Measurements from ENCODE around the gene INS. TPM values are rescaled to one million over a fixed set of nuclear protein-coding genes. Genes with fewer than 3 reads are reported as not detected.

Gene INS
- total and polyA plus RNA-seq, 2 of the 13 experiments (the other 11 are each of a cell fraction or from before 2014, with no cell fraction given) = not detected

DNA sequence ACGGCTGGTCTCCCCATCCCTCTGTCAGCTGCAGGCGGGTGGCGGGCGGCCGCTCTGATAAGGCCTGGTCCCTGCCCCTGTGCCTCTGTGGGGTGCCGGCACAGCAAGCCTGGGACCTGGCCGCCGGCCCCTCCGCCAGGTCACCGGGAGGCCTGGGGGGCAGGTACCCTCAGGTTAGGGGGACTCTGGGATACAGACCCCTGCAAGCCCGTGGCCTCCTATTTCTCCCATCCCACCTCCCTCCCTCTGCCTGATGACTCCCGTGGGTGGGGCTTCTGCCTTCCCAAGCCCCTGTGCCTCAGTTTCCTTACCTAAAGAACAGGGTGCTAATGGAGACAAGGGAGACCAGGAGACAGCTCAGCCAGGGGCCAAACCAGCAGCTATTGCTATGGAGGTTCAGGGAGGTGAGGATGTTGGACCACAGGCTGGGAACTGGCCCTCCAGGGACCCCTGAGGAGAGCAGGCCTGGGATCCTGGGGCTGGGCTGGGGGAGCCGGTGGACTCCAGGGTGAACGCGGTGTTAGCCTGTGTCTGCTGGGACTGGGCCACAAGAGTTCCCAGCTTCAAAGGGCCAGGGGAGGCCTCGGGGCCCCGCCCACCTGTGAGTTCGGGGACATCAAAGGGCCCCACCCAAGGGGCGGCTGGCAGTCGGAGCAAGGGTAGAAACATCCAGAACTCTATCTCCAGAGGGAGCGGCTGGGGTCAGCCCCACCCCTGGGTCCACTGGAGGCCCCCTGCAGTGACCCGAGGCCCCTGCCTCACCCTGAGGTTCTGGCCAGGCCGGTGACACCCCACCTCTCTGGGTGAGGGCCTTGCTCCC is 42.6 kb upstream of the INS start (continued):
- TF ChIP-seq ZNF205 (CRISPR knock-in tag; IDR thresholded peaks at IDR 0.05) (no peak), ZNF7 (CRISPR knock-in tag; IDR thresholded peaks at IDR 0.05) (no peak), ZBTB7B (CRISPR knock-in tag; IDR thresholded peaks at IDR 0.05) (peak; percentile 75), ARNT (IDR thresholded peaks at IDR 0.05) (no peak), MAFK (conservative IDR thresholded peaks at IDR 0.05 in 1 of 2, IDR thresholded peaks at IDR 0.05 in 1 of 2; ENCODE audit: low read length in 2 of 2) (no peak), ZZZ3 (CRISPR knock-in tag; IDR thresholded peaks at IDR 0.05; ENCODE audit: borderline replicate concordance) (no peak), ZBTB34 (CRISPR knock-in tag; IDR thresholded peaks at IDR 0.05) (no peak), U2AF1 (optimal IDR thresholded peaks at IDR 0.05; ENCODE audit: low read depth, low read length) (no peak), RNF219 (CRISPR knock-in tag; IDR thresholded peaks at IDR 0.05) (no peak), FOXC1 (CRISPR knock-in tag; IDR thresholded peaks at IDR 0.05; ENCODE audit: borderline replicate concordance) (no peak), ARHGAP35 (CRISPR knock-in tag; IDR thresholded peaks at IDR 0.05; ENCODE audit: borderline replicate concordance) (no peak), MAF1 (CRISPR knock-in tag; IDR thresholded peaks at IDR 0.05; ENCODE audit: borderline replicate concordance) (no peak), PBX2 (CRISPR knock-in tag; IDR thresholded peaks at IDR 0.05) (no peak), ZNF496 (CRISPR knock-in tag; IDR thresholded peaks at IDR 0.05; ENCODE audit: insufficient replicate concordance) (no peak), ZNF10 (CRISPR knock-in tag; IDR thresholded peaks at IDR 0.05; ENCODE audit: borderline replicate concordance, low read depth) (no peak), KAT8 (CRISPR knock-in tag; IDR thresholded peaks at IDR 0.05) (no peak; the same call in 1 of the 2 replicates), JARID2 (CRISPR knock-in tag; IDR thresholded peaks at IDR 0.05; ENCODE audit: insufficient replicate concordance) (no peak), EHMT2 (IDR thresholded peaks at IDR 0.05; ENCODE audit: borderline replicate concordance, low read depth, low read length) (no peak), CC2D1A (CRISPR knock-in tag; IDR thresholded peaks at IDR 0.05) (no peak), NFE2 (CRISPR knock-in tag; IDR thresholded peaks at IDR 0.05) (no peak), NR2C2 (CRISPR knock-in tag; IDR thresholded peaks at IDR 0.05; ENCODE audit: borderline replicate concordance) (peak; percentile 56; the same call in 1 of the 2 replicates), ZSCAN22 (CRISPR knock-in tag; IDR thresholded peaks at IDR 0.05) (no peak)
- TF ChIP-seq, protein P1, sequence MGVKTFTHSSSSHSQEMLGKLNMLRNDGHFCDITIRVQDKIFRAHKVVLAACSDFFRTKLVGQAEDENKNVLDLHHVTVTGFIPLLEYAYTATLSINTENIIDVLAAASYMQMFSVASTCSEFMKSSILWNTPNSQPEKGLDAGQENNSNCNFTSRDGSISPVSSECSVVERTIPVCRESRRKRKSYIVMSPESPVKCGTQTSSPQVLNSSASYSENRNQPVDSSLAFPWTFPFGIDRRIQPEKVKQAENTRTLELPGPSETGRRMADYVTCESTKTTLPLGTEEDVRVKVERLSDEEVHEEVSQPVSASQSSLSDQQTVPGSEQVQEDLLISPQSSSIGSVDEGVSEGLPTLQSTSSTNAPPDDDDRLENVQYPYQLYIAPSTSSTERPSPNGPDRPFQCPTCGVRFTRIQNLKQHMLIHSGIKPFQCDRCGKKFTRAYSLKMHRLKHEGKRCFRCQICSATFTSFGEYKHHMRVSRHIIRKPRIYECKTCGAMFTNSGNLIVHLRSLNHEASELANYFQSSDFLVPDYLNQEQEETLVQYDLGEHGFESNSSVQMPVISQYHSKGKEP (CRISPR knock-in tag; IDR thresholded peaks at IDR 0.05) = no peak

Data from HepG2 (cell line).